HG03196 (cell line): ENCODE results near the gene RGS12.

Experiments
- ATAC-seq: cut with Tn5 transposase; IDR thresholded peaks from one replicate; pipeline ENCODE4 v1.9.1; 2021; ENCODE audit not compliant: unreplicated experiment

Gene RGS12

GRCh38 chr4:3310301-3311094, 17.7 kb downstream of the RGS12 start:
- ATAC-seq, result no peak

- no peak for ATAC-seq
These were observed 18.2 kb downstream of the RGS12 start for GRCh38 chr4:3311095-3311372.

GRCh38 chr4:3311489-3312171, 18.8 kb downstream of the RGS12 start:
- no peak for ATAC-seq

- ATAC-seq, result no peak
These were observed 19.5 kb downstream of the RGS12 start for GRCh38 chr4:3312362-3312761.

GRCh38 chr4:3313139-3313538, 20.3 kb downstream of the RGS12 start:
- no peak for ATAC-seq

- no peak for ATAC-seq
These were observed 20.9 kb downstream of the RGS12 start for GRCh38 chr4:3313556-3314228.

- ATAC-seq, result no peak
These were observed 22.0 kb downstream of the RGS12 start for GRCh38 chr4:3314706-3315260.

- no peak for ATAC-seq
These were observed 22.7 kb downstream of the RGS12 start for GRCh38 chr4:3315566-3315965.

GRCh38 chr4:3316146-3316545, 23.3 kb downstream of the RGS12 start:
- no peak for ATAC-seq

GRCh38 chr4:3317011-3317655, 24.3 kb downstream of the RGS12 start:
- no peak for ATAC-seq

GRCh38 chr4:3317656-3318211, 24.9 kb downstream of the RGS12 start:
- no peak for ATAC-seq

GRCh38 chr4:3318561-3319021, 25.8 kb downstream of the RGS12 start:
- no peak for ATAC-seq

- ATAC-seq, result no peak
These were observed 27.7 kb downstream of the RGS12 start for GRCh38 chr4:3320361-3321023.

GRCh38 chr4:3321295-3321889, 28.6 kb downstream of the RGS12 start:
- ATAC-seq, result no peak

GRCh38 chr4:3322059-3322550, 29.3 kb downstream of the RGS12 start:
- no peak for ATAC-seq

- no peak for ATAC-seq
These were observed 30.3 kb downstream of the RGS12 start for GRCh38 chr4:3323071-3323481.

GRCh38 chr4:3324093-3324815, 31.4 kb downstream of the RGS12 start:
- no peak for ATAC-seq

- ATAC-seq, result no peak
These were observed 36.2 kb downstream of the RGS12 start for GRCh38 chr4:3328814-3329663.
